Ramos (cell line): ENCODE data around the gene IER2.

Experiments used
- in situ Hi-C: fragments of 300-500 bp; cut with MboI; formaldehyde crosslinking; loops from one replicate; pipeline ENCODE4 v1.14.3; 2022; ENCODE audit warnings: low sequenced_read_pairs; ENCODE audit not compliant: unreplicated experiment

IER2 gene

DNA sequence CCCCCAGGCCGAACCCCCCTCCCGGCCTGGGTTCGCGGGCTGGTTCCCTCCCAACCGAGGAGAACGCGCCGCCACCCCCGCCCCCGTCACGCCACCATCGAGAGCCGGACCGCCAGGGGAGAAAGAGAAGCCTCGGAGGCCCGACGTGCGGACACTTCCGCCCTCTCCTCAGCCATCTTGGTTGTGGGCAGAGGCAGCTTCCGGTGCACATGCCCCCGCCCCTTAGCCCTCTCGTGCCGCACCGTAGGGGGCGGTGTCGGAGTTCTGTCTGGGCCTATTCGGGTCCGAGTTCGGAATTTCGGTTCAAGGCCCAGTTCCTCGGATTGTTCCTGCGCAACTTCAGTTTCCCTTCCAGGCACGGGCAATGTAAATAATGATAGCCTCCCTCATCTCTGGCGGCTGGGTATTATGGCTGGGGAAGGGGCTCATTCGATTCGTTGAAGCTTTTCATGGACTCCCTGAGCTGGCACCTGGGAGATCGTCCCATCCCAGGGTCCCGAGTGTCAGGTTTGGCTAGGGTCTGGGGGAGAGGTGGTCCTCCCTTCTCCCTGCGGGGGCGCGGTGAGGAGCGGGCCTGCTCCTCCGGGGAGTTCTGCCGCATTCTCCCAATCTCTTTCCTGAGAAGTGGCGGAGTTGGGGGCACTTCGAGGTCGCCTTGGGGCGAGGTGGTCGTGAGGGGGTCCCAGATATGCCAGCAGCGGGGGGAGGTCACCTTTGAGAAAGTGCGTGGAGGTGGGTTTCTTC is at the start of gene IER2, which contains the start of gene STX10:
Gene IER2, plus strand, starts transcription at position 225 of the 744 bp plus-strand sequence. CDS start 2,776 bp downstream, outside the sequence.
Gene STX10, minus strand, starts transcription at position 189 of the 744 bp plus-strand sequence. CDS start 202 bp downstream, outside the sequence.
- in situ Hi-C loops, result loop anchor here (5.0 kb wide), 1 partner anchor 43 kb away; no protein-coding TSS in a partner anchor

GRCh38 chr19:13100841-13101589 is 49.2 kb upstream of the IER2 start:
- in situ Hi-C loops, result no loop called here

GRCh38 chr19:13101590-13102415 is 48.4 kb upstream of the IER2 start:
- in situ Hi-C loops, result no loop called here

DNA sequence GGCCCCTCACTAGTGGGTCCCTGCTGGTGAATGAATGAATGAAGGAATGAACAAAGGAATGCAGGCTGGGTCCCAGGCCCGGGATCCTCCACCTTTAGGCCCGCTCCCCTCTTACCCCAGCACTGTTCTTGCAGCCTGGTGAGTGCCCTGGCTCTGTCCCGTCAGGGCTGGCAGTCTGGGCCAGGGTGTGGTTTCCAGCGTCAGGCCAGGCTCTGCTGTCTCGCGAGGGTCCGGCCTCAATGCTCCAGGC is 47.9 kb upstream of the IER2 start:
- in situ Hi-C loops, result no loop called here

DNA sequence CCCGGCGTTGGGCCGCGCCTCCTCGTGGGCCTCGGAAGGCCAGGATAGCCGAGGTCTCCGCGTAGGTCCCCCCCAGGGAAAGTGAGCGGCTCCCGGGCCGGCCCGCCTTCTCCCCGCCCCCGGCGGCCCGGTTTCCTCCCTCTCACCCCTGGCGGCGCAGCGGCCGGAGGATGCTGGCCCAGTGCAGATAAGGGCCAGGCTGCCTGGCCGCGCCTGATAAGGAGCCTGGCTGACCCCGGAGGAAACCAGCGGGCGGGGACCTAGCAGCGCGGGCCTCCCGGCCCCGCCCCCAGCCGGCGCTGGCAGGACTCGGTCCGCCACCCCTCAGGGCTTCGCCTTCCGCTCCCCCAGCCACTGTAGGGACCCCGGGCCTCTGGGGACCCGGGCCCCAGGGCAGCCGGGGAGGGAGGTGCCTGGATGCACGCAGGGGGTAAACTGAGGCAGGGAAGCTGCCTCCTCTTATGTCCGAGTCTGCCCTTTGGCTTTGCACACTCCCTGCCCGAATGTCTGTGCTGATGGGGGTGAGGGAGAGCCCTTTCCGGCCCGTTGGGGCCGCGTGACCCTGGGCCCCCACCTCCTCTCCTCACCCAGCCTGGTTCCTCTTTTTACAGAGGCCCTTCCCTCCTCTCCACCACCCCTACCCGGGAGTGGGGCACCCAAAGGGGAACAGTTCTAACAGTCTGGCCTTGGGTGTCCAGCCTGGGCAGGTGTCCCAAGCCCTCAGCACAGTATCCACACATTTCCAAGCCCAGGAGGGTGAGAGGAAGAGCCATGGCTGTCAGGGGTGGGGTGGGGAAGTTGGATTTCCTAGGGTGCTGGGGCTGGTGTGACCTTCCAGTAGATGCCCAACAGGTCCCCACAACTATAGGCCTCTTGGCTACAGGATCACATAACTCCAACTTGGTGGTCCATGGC is 47.3 kb upstream of the IER2 start, which contains the start of gene LYL1:
Gene LYL1, minus strand, starts transcription at position 193 of the 915 bp plus-strand sequence. CDS start 1,687 bp downstream, outside the sequence.
- in situ Hi-C loops, result no loop called here

DNA sequence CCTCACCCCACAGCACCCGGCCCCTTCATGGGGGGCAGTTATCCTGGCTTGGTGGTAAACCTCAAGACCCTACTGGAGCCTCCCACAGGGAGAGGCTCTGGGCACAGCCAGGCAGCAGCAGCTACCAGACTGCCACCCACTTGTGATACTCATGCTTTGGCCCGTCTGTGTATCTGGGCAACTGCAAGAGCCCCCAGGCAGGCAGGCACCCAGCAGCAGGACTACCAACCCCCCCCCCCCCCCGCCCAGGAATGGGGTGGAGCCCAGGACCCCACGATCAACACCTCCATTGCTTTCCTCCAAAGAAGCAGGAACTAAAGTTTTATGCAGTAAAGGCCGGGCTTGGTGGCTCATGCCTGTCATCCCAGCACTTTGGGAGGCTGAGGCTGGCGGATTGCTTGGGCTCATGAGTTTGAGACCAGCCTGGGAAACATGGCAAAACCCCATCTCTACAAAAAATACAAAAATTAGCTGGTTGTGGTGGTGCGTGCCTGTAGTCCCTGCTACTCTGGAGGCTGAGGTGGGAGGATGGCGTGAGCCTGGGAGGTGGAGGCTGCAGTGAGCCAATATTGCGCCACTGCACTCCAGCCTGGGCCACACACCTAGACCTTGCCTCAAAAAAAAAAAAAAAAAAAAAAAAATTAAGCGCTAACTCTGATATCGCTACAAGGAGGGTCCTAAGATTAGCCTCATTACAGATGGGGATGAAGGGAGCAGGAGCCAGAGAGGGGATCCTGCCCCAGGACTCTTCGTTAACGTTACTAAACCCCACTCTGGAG is 46.4 kb upstream of the IER2 start:
- in situ Hi-C loops, result no loop called here

DNA sequence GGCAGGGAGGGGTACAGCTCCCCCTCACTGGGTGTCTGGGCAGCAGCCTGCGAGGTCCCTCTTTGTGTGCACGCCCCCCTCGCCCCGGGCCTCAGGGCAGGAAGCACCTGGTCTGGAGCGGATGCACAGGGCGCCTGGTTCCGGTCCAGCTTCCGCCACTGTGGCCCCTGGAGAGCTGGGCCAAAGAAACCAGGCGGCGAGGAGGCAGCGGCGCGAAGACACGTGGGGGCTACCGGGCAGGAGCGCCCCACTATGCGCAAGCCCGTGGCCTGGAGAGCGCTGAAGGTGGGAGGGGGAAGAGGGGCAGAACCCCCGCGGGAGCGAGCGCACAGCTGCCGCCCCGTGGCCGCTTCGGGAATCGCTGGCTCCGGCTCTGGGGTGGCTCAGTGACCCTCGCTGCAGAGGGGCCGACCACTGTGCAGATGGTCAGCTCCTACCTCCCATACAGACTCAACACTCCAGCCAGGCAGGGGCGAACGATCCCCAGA is 45.8 kb upstream of the IER2 start:
- in situ Hi-C loops, result no loop called here

GRCh38 chr19:13104848-13105711 is 45.1 kb upstream of the IER2 start:
- in situ Hi-C loops, result loop anchor here (5.0 kb wide), 1 partner anchor 47 kb away; the partner anchor contains the start of genes IER2 and STX10

GRCh38 chr19:13109361-13110098 is 40.7 kb upstream of the IER2 start:
- in situ Hi-C loops, result loop anchor here (5.0 kb wide), 1 partner anchor 43 kb away; the partner anchor contains the start of genes IER2 and STX10

DNA sequence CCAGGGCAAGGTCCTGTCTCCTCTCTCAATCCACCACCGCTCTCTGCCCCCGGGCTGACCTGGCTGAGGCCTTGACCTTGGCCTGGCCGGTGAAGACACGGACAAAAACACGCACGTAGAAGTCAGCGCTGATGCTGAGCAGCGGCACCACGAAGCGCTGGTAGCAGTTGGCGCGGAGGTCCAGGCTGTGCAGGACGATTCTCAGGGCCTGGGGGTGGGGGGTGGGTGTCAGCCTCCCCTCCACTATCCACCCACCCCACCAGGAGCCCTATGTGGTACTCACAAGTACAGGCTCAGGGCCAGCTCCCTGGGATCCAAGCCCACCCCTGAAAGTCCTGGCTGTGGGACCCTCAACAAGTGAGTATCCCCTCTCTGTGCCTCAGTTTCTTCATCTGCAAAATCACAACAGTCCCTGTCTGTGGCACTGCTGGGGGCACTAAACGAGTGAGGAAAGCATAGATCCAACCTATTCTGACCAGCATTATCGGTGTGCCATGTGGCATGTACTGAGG is 40.1 kb upstream of the IER2 start:
- in situ Hi-C loops, result no loop called here

DNA sequence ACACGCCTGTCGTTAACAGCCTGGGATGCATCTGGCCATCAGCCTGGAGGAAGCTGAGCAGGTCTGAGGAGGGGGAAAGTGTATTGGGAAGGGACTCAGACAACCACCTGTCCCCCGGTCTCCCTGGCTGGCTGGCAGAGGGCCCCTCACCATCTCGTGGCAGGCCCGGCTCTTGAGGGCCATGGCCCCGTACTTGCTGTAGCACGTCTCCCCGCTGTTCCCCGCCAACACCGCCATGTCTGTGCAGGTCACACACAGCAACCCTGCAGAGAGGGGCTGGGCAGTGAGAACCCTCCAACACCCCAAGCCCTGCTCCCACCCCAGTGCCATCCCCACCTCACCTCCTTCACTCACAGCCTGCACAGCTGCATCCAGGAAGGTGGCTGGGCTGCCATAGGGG is 37.7 kb upstream of the IER2 start:
- in situ Hi-C loops, result no loop called here

DNA sequence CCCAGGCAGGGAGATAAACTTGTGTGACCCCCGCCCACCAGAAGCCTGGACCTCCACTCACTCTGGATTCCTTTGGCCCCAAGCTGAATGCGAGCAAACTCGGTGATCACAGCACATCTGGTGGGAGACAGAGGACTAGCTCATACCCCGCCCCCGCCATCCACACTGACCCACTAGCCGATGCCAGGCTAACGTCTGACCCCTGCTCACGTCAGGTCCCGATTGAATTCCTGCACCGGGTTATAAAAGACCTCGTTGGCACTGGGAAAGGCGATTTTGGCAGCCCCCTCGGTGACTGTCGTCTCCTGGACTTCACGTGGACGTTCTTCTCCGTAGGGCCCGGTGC is 34.3 kb upstream of the IER2 start:
- in situ Hi-C loops, result no loop called here

DNA sequence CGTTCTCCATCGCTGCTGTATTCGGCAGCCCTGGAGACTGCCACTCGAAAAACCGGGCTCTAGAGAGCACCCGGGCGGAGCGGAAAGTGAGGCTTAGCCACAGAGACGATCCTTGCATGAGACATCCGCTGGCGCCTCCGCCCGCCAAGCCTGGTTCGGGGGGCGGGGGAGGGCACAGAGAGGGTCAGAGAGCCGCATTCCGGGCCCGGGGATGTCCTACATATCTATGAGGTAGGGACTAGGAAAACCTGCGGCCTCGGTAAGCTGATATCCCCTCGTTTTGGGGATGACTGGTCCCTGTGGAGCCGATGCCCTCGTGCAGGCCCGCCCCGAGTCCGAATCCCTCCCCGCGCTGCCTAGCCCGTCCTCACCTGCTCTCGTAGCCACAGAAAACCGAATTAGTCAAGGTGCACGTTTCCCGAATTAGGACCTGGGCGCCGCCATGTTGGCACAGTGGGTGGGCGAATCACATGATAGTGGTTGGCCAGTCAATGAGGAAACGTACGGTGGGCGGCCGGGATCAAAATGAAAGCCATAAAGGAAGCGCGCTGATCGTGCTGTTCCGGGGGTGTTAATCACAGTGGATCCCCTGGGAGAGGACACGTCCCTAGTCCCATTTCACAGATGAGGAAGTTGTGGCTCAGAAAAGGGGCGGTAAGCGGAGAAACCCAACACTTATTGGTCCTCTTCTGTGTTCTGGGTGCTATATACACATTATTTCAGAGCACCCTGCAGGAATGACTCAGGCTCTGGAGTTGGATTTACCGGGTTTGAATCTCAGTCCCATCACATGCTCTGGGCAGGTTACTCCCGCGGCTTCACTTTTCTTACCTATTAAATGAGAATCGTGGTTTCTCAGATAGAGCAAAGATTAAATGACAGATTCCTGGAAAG is 33.7 kb upstream of the IER2 start, which contains the start of gene TRMT1:
Gene TRMT1, minus strand, starts transcription at position 459 of the 894 bp plus-strand sequence. Its CDS starts 341 bp downstream, at position 118.
- in situ Hi-C loops, result no loop called here

DNA sequence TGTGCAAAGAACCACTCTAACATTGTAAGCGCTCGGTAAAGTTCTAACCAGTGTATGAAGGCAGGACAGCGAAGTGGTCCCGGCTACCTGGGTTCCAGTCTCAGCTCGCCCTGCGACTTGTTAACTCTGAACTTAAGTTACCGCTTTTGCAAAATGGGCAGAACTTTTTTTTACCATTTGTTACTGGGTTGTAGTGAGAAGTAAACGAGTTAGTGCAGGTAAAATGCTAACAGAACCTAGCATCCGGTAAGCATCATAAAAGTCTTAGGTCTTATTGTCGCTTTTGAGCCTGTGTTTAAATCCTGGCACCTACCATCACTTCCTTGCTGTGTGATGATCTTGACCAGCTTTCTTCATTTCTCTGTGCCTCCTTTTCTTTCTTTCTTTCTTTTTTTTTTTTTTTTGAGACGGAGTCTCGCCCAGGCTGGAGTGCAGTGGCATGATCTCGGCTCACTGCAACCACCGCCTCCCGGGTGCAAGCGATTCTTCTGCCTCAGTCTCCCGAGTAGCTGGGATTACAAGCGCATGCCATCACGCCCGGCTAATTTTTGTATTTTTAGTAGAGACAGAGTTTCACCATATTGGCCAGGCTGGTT is 32.9 kb upstream of the IER2 start:
- in situ Hi-C loops, result no loop called here

- in situ Hi-C loops, result no loop called here
Measured at GRCh38 chr19:13117772-13118423, 32.3 kb upstream of the IER2 start, which contains the start of gene NACC1. TSS of gene NACC1 (plus strand) at chr19:13118264. CDS start at chr19:13135208, 16,944 bp downstream.
